OCI-LY7 (cell line): ENCODE results near the gene FAM131C. TPM values are rescaled to one million over a fixed set of nuclear protein-coding genes. Genes with fewer than 3 reads are reported as not detected.

Source experiments
- BruUV-seq: library from RNA; stranded (reverse); fragments of 400-500 nt; replicated peaks from 2 replicates; lab custom pipeline; 2021; lab: Mats Ljungman, UMichigan
- CTCF ChIA-PET: fragments of 300-600 bp; sonication (Branson Sonifier 250); formaldehyde crosslinking; loops from one replicate; lab custom pipeline; 2022; ENCODE audit warnings: antibody characterized with exemption; ENCODE audit not compliant: unreplicated experiment; lab: Charles Lee
- POLR2A ChIA-PET: fragments of 300-600 bp; sonication (Branson Sonifier 250); formaldehyde crosslinking; loops from one replicate; lab custom pipeline; 2022; ENCODE audit warnings: antibody characterized with exemption; lab: Charles Lee
- DNase-seq: peaks from one replicate; pipeline ENCODE4 v3.0.0-alpha.2; 2015; ENCODE audit warnings: low spot score
- H2AFZ ChIP-seq: fragments of 200-600 bp; sonication (generic), shearing (Covaris generic); 2 replicates; pipeline ENCODE4 v1.6.1; 2014; ENCODE audit warnings: mild to moderate bottlenecking, antibody characterized with exemption, low read length, moderate library complexity
- H3K27ac ChIP-seq: fragments of 200-600 bp; sonication (generic); 2 replicates; pipeline ENCODE4 v1.5.1; 2014; ENCODE audit warnings: mixed run types, low read depth, mild to moderate bottlenecking, moderate library complexity, low read length, inconsistent platforms; ENCODE audit not compliant: poor library complexity, severe bottlenecking
- H3K36me3 ChIP-seq: fragments of 200-600 bp; sonication (generic); 2 replicates; pipeline ENCODE4 v1.6.1; 2014; ENCODE audit warnings: mild to moderate bottlenecking, antibody characterized with exemption, low read length, moderate library complexity, mixed read lengths; ENCODE audit not compliant: insufficient read depth
- H3K4me1 ChIP-seq: fragments of 200-600 bp; sonication (generic); 2 replicates; pipeline ENCODE4 v1.5.1; 2014; ENCODE audit warnings: mild to moderate bottlenecking, low read length; ENCODE audit not compliant: insufficient read depth, poor library complexity, severe bottlenecking
- H3K4me2 ChIP-seq: fragments of 200-600 bp; sonication (generic); 2 replicates; pipeline ENCODE4 v1.6.1; 2014; ENCODE audit warnings: mild to moderate bottlenecking, low read length
- H3K4me3 ChIP-seq: fragments of 200-600 bp; sonication (generic); 2 replicates; pipeline ENCODE4 v1.5.1; 2014; ENCODE audit warnings: mild to moderate bottlenecking, low read depth, low read length; ENCODE audit not compliant: poor library complexity, severe bottlenecking
- H3K79me2 ChIP-seq: fragments of 200-600 bp; sonication (generic); 2 replicates; pipeline ENCODE4 v1.6.1; 2016; ENCODE audit warnings: low read depth, mild to moderate bottlenecking, low read length, moderate library complexity, mixed read lengths; ENCODE audit not compliant: insufficient read depth
- H3K9me2 ChIP-seq: fragments of 200-600 bp; sonication (generic); 2 replicates; pipeline ENCODE4 v1.6.1; 2016; ENCODE audit warnings: mild to moderate bottlenecking, low read length, mixed read lengths; ENCODE audit not compliant: insufficient read depth
- H3K9me3 ChIP-seq: fragments of 200-600 bp; sonication (generic); 2 replicates; pipeline ENCODE4 v1.6.1; 2014; ENCODE audit warnings: mild to moderate bottlenecking, mixed run types, low read length, mixed read lengths
- H4K20me1 ChIP-seq: fragments of 200-600 bp; sonication (generic); 2 replicates; pipeline ENCODE4 v1.6.1; 2014; ENCODE audit warnings: mild to moderate bottlenecking, antibody characterized with exemption, low read length, moderate library complexity, mixed read lengths; ENCODE audit not compliant: insufficient read depth
- EZH2phosphoT487 ChIP-seq: fragments of 200-600 bp; sonication (generic); IDR thresholded peaks from 2 replicates; pipeline ENCODE4 v1.6.1; 2018; ENCODE audit warnings: low read depth, borderline replicate concordance, mild to moderate bottlenecking, mixed run types, antibody characterized with exemption, low read length, moderate library complexity, mixed read lengths
- intact Hi-C: fragments of 100-400 bp; cut with micrococcal nuclease; formaldehyde crosslinking; loops from one replicate; pipeline ENCODE4 v1.10.0; 2022; ENCODE audit not compliant: unreplicated experiment
- total RNA-seq, 2 experiments: library from RNA; depleted of rRNA in 1 of 2; stranded (reverse); fragments of >200 nt in 1 of 2; shearing (Covaris generic) in 1 of 2; gene quantifications; 2 replicates each; pipeline ENCODE4 v1.2.3, GENCODE V29; 2014 to 2022
- TF ChIP-seq, protein P1 (sequence below): fragments of 200-600 bp; sonication (generic); conservative IDR thresholded peaks from 2 replicates; pipeline ENCODE4 v1.5.1; 2014; ENCODE audit warnings: mild to moderate bottlenecking, antibody characterized with exemption, low read length, moderate library complexity, mixed read lengths

FAM131C gene
- total RNA-seq, 2 experiments from 2014 or later: not detected

DNA sequence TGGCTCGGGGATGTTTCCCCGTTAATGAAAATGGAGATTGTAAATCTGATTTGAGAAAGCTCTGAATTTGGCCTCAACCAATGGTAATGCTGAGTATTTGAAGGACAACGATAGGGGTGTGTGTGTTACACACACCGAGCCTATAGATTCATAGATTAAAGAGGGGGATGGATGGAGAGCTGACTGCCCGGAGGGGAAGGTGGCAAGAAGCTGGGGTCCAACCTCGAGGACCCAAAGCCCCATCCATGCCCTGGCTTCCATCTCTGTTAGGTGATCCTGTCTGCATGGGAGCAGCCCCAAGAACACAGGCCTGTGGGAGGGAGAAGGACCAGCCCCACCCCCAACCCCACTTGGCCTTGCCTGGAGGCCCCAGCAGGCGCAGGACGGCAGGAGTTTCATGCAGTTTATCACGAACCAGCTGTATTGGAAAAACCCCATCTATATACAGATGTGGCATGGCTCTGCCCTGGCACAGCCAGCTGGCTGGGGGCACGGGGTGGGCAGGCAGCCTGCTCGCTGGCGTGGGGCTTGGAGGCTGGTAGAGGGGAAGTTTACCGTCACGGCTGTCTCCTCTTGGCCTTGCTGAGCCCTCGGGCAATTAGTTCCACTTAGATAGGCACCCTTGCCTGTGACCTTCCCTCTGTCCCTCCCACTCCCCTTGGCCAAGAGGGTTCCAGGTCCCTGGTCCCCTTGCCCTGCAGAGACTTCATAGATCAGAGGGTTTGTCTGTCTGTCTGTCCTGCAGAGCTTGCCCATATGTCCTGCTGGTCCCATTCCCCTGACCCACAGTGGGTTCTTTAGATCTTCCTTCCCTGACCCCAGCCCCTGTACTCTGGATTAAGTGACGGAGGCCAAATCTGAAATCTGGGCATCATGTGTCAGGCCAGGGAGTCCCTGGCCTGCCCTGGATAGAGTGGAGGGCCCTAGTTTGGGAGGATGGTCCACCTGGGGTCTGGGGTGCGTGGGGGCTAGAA lies 58.7 kb downstream of the FAM131C start:
- no peaks in the 10 kb centered on the region for H3K79me2 ChIP-seq
- no peak overlapping the region for H3K27ac ChIP-seq
- intact Hi-C loops: no loop called here
- H3K9me2 ChIP-seq: no peaks in the 10 kb centered on the region
- DNase-seq: no peak
- CTCF ChIA-PET: no interaction called here
- no peak overlapping the region for H2AFZ ChIP-seq
- no TSS peak for BruUV-seq
- POLR2A ChIA-PET: interaction anchor here (0.5 to 0.6 kb wide), 2 partner anchors 28 to 1148 kb away, joined by 3 read pairs; no protein-coding TSS in a partner anchor
- no peaks in the 10 kb centered on the region for H3K9me3 ChIP-seq
- TF ChIP-seq EZH2phosphoT487: no peak
- TF ChIP-seq, protein P1, sequence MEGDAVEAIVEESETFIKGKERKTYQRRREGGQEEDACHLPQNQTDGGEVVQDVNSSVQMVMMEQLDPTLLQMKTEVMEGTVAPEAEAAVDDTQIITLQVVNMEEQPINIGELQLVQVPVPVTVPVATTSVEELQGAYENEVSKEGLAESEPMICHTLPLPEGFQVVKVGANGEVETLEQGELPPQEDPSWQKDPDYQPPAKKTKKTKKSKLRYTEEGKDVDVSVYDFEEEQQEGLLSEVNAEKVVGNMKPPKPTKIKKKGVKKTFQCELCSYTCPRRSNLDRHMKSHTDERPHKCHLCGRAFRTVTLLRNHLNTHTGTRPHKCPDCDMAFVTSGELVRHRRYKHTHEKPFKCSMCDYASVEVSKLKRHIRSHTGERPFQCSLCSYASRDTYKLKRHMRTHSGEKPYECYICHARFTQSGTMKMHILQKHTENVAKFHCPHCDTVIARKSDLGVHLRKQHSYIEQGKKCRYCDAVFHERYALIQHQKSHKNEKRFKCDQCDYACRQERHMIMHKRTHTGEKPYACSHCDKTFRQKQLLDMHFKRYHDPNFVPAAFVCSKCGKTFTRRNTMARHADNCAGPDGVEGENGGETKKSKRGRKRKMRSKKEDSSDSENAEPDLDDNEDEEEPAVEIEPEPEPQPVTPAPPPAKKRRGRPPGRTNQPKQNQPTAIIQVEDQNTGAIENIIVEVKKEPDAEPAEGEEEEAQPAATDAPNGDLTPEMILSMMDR: no peak
- peaks cover 21% of the 10 kb centered on the region for H3K4me1 ChIP-seq
- no peak overlapping the region for H3K4me3 ChIP-seq
- no peaks in the 10 kb centered on the region for H3K36me3 ChIP-seq
- no peaks in the 10 kb centered on the region for H4K20me1 ChIP-seq
- H3K4me2 ChIP-seq: no peak overlapping the region; the same call in 1 of the 2 replicates

DNA sequence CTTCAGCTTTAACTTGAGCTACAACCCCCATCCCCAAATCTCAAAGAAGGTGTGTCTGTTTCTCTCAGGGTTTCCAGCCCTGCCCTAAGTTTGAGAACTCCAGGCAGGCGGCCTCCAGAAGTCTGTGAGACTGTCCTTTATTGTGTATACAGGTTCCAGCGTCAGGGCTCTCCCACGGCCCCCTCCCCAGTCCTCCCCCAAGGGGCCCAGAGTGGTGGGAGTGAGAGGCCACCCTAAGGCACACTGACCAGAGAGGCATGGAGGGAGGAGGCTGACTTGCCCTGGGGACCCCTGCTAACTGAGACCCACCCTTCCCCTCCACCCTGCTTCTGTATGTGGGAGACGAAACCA lies 59.6 kb downstream of the FAM131C start:
- TF ChIP-seq EZH2phosphoT487: no peak
- TF ChIP-seq, protein P1: no peak
- POLR2A ChIA-PET: interaction anchor here (1.0 kb wide), 1 partner anchor 32 kb away, joined by 3 read pairs; no protein-coding TSS in a partner anchor
- DNase-seq: no peak
- no peak overlapping the region for H3K27ac ChIP-seq
- no peaks in the 10 kb centered on the region for H4K20me1 ChIP-seq
- H3K79me2 ChIP-seq: no peaks in the 10 kb centered on the region
- no TSS peak for BruUV-seq
- no peak overlapping the region for H2AFZ ChIP-seq
- intact Hi-C loops: no loop called here
- CTCF ChIA-PET: no interaction called here
- H3K4me2 ChIP-seq: no peak overlapping the region
- peaks cover 21% of the 10 kb centered on the region for H3K4me1 ChIP-seq
- H3K9me3 ChIP-seq: no peaks in the 10 kb centered on the region
- no peaks in the 10 kb centered on the region for H3K36me3 ChIP-seq
- no peaks in the 10 kb centered on the region for H3K9me2 ChIP-seq
- H3K4me3 ChIP-seq: no peak overlapping the region
